ENCODE results near the gene LRPPRC.

The LRPPRC gene

DNA sequence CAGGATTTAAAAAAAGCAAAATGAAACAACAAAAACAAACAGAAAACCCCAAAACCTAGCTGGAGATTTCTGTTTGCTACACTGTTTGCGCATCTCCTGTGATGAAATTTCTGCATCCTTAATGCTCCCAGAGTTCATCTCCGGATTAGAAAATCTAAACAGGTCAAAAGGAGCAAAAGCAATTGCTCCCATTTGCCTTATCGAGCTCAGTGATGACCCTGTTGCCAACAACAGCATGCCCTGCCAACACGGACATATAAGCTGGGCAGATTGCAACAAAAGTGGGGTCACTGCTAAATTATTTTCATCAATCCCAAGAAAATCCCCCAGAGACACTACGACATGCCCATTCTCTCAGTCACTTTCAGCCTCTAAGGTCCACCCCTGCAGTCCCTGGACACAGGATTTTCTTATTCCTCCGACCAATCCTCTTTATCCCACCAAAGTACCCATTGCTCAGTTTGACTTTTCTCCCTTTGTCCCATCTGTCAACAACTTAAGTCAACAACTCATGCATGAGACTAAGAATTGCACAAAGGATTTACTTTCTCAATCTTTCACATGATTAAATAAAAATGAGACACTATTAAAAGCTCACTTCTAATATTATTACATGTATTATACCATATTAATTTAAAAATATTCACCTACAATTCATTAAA lies 89.2 kb downstream of the LRPPRC start:
- no peaks in the 10 kb centered on the region for H3K9me3 ChIP-seq
- no peaks in the 10 kb centered on the region for H3K27me3 ChIP-seq
- no peak overlapping the region for H3K4me3 ChIP-seq (ENCODE audit: low read depth, low read length)
- H3K4me1 ChIP-seq: no peaks in the 10 kb centered on the region
- TF ChIP-seq, protein P1, sequence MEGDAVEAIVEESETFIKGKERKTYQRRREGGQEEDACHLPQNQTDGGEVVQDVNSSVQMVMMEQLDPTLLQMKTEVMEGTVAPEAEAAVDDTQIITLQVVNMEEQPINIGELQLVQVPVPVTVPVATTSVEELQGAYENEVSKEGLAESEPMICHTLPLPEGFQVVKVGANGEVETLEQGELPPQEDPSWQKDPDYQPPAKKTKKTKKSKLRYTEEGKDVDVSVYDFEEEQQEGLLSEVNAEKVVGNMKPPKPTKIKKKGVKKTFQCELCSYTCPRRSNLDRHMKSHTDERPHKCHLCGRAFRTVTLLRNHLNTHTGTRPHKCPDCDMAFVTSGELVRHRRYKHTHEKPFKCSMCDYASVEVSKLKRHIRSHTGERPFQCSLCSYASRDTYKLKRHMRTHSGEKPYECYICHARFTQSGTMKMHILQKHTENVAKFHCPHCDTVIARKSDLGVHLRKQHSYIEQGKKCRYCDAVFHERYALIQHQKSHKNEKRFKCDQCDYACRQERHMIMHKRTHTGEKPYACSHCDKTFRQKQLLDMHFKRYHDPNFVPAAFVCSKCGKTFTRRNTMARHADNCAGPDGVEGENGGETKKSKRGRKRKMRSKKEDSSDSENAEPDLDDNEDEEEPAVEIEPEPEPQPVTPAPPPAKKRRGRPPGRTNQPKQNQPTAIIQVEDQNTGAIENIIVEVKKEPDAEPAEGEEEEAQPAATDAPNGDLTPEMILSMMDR (IDR thresholded peaks at IDR 0.05; ENCODE audit: low read depth, low read length): no peak
- peaks cover 75% of the 10 kb centered on the region for H3K36me3 ChIP-seq
- no peak for DNase-seq

DNA sequence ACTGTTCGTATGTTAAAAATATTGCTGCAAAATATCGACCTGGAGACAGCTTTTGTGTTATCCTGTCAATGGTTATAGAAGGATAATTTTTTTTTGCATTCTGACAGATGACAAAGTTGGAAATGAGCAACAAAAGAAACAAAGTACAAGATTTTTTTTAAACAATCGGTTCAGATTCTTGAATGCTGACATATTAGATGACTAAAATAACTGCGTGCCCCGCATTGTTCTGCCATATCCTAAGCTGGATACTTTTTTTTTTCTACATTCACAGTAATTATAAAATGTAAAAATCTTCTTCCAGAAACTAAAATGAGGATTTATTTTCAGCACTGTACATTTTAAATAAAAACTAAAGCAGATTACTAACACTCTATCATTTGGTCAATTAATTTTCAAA lies 89.9 kb downstream of the LRPPRC start:
- Histone ChIP-seq H3K9me3 (no peaks in the 10 kb centered on the region), H3K36me3 (peaks cover 79% of the 10 kb centered on the region), H3K4me1 (no peaks in the 10 kb centered on the region), H3K4me3 (ENCODE audit: low read depth, low read length) (no peak overlapping the region), H3K27me3 (no peaks in the 10 kb centered on the region)
- DNase-seq: no peak
- TF ChIP-seq, protein P1 (IDR thresholded peaks at IDR 0.05; ENCODE audit: low read depth, low read length): no peak

DNA sequence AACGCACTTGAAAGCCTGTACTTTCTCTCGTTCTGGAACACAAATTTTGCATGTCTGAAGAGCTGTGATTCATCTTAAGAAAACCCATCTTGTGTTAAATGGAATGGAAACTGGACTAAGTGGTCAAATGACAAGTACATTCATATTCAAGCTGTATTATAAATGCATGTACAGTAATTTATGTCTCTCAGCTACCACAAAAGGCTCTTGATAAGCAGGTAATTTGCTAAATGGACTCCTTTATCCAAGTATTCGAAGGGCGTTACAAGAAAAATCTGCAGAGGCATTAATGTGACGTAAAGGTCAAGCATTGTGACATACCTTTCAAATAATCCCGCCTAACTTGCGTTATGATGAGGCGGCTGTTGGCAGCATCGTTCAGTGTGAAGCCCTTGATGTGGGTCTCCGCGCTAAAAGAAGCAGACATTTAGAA lies 90.4 kb downstream of the LRPPRC start:
- Histone ChIP-seq H3K4me1 (no peaks in the 10 kb centered on the region), H3K9me3 (no peaks in the 10 kb centered on the region), H3K4me3 (ENCODE audit: low read depth, low read length) (no peak overlapping the region), H3K27me3 (no peaks in the 10 kb centered on the region), H3K36me3 (peaks cover 78% of the 10 kb centered on the region)
- TF ChIP-seq, protein P1 (IDR thresholded peaks at IDR 0.05; ENCODE audit: low read depth, low read length): no peak
- DNase-seq: no peak

DNA sequence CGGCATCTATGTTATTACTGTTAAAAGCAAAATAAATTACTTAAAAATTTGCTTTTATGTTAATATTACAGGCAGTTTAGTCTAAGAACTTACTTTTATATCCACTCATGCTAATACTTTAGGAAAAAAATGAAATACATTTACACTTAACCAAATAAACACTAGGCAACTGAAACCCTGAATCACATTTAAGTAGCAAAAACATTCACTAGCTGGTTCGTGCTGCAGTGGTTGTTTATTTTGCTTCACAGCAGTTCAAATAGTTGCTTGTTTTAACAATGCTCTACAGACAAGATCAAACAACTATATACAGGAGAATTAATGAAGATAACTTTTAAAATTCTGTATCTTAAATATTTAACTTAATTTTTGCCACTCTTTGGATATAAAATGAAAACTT lies 96.2 kb downstream of the LRPPRC start:
- Histone ChIP-seq H3K27me3 (no peaks in the 10 kb centered on the region), H3K4me1 (no peaks in the 10 kb centered on the region), H3K4me3 (ENCODE audit: low read depth, low read length) (no peak overlapping the region), H3K36me3 (peaks cover 86% of the 10 kb centered on the region), H3K9me3 (no peaks in the 10 kb centered on the region)
- no peak for DNase-seq
- TF ChIP-seq, protein P1 (IDR thresholded peaks at IDR 0.05; ENCODE audit: low read depth, low read length): no peak

- H3K36me3 ChIP-seq: peaks cover 88% of the 10 kb centered on the region
These were observed 96.9 kb downstream of the LRPPRC start for GRCh38 chr2:43898838-43899346.

More at GRCh38 chr2:43898838-43899346, 96.9 kb downstream of the LRPPRC start:
- Histone ChIP-seq H3K9me3 (no peaks in the 10 kb centered on the region), H3K4me3 (ENCODE audit: low read depth, low read length) (no peak overlapping the region), H3K4me1 (no peaks in the 10 kb centered on the region), H3K27me3 (no peaks in the 10 kb centered on the region)
- no peak for DNase-seq
- TF ChIP-seq, protein P1 (IDR thresholded peaks at IDR 0.05; ENCODE audit: low read depth, low read length): no peak
